NCI-H1436 treated with DMSO at 0.1 percent for 48 hours (cell line): ENCODE results near the gene CCDC85B.
"Not testable (repeated sequence)": the region's sequence is repeated elsewhere in the genome, so short reads cannot be mapped to it uniquely, and the experiment has no call there.

Source experiments
- DNase-seq: peaks from one replicate; lab custom pipeline; 2025; lab: John Stamatoyannopoulos, UW

The CCDC85B gene

DNA sequence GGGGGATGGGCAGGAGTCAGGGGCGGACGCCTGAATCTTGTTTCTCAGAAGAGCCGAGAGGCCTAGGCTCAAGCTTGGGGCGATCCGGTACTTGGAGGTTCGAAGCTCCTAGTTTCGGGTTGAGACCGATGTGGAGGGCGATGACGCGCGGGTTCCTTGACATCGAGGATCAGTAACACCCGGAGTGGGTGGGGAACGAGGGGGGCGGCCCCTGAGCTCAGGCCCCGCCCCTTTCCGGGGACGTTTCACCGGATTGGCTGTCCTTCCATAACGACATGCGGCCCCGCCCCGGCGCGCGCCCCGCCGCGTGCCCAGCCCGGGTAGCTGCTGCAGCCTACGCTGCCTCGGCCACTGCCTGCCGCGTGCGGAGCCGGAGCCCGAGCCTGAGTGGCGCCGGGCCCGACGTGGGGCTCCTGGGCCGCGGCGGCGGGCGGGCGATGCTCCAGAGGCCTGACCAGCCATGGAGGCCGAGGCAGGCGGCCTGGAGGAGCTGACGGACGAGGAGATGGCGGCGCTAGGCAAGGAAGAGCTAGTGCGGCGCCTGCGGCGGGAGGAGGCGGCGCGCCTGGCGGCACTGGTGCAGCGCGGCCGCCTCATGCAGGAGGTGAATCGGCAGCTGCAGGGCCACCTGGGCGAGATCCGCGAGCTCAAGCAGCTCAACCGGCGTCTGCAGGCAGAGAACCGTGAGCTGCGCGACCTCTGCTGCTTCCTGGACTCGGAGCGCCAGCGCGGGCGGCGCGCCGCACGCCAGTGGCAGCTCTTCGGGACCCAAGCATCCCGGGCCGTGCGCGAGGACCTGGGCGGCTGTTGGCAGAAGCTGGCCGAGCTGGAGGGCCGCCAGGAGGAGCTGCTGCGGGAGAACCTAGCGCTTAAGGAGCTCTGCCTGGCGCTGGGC is at the start of gene CCDC85B:
TSS of gene CCDC85B (plus strand) at position 350 of the 895 bp plus-strand sequence. CDS start at position 461, 111 bp downstream.
- DNase-seq: peak; percentile 69

DNA sequence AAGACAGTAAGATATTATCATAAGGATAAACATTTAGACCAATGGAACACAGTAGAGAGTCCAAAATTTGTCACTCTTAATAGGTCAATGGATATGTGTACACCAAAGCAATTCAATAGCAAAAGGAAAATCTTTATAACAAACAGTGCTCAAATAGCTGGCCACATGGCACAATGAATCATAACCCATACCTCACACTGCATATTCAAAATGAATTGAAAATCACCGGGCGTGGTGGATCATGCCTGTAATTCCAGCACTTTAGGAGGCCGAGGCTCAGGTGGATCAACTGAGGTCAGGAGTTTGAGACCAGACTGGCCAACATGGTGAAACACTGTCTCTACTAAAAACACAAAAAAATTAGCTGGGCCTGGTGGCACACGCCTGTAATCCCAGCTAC is 48.3 kb upstream of the CCDC85B start:
- no peak for DNase-seq

DNA sequence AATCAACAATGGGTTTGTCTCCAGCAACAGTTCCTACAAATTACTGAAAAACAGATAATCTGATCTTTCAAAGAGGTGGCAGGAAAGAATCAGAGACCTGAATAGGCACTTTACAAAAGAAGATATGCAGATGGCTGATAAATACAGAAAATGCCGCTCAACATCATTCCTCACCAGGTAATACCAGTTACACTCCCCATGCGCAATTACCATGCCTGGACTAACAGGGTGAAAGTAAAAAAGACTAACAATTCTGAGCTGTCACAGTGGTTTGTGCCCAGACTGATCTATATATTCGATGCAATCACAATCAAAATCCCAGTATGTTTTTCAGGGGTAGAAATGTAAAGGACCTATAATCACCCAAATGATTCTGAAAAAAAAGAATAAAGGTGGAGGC is 46.7 kb upstream of the CCDC85B start:
- no peak for DNase-seq

DNA sequence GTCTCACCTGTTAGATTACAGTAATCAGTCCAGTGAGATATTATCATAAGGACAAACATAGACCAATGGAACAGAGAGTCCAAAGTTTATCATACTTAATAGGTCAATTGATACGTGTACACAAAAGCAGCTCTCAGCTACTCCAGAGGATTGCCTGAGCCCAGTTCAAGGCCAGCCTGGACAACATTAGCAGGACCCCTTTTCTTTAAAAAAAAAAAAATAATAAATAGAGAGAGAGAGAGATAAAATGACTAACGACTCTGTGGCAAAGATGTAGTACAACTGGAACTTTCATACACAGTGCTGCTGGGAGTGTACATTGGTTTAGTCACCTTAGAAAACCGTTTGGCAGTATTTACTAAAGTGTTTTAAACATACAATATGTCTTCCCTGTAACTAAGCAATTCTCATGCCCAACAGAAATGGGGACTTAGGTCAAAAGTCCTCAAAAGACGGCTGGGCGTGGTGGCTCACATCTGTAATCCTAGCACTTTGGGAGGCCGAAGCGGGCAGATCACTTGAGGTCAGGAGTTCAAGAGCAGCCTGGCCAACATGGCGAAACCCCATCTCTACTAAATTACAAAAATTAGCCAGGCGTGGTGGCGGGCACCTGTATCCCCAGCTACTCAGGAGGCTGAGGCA is 46.1 kb upstream of the CCDC85B start:
- DNase-seq: no peak

DNA sequence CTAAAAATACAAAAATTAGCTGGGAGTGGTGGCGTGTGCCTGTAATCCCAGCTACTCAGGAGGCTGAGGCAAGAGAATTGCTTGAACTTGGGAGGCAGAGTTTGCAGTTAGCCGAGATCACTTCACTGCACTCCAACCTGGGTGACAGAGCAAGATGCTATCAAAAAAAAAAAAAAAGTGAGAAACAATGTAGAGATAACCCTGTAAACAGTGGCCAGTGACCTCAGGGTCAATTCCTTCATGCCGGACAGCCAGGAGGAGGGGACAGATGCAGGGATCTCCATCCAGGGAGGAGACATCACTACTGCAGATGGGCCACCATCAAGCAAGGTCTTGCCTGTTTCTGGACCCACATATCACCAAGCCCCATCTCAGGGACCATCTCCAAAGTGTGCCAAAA is 42.7 kb upstream of the CCDC85B start:
- no peak for DNase-seq

DNA sequence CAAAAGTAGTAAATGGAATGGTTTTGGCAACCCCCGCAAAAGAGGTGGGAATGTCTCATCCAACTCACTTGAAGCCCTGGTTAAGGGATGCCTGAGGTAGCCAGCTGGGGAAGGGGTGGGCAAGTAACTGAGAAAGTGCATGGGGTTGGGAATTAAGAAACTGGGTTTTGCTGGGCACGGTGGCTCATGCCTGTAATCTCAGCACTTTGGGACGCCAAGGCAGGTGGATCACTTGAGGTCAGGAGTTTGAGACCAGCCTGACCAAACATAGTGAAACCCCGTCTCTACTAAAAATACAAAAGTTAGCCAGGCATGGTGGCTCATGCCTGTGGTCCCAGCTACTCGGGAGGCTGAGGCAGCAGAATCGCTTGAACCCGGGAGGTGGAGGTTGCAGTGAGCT is 41.8 kb upstream of the CCDC85B start:
- not testable (repeated sequence) for DNase-seq

DNA sequence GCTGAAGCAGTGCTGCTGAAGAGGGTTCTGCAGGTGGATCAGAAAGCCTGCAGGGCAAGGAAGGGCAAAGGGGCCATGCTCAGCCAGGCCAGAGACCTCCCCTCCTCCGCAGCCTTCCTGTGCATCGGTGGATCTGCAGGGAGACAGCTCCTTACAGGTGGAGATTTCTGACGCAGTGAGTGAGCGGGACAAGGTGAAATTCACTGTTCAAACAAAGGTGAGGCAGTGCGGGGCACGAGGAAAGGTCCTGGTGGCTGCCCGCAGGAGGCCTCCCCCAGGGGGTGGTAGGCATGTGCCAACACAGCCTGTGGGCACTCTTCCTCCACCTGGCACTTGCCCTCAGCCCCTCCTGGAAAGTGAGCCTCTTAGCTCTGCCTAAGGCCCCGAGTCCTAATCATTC is 41.1 kb upstream of the CCDC85B start:
- no peak for DNase-seq

DNA sequence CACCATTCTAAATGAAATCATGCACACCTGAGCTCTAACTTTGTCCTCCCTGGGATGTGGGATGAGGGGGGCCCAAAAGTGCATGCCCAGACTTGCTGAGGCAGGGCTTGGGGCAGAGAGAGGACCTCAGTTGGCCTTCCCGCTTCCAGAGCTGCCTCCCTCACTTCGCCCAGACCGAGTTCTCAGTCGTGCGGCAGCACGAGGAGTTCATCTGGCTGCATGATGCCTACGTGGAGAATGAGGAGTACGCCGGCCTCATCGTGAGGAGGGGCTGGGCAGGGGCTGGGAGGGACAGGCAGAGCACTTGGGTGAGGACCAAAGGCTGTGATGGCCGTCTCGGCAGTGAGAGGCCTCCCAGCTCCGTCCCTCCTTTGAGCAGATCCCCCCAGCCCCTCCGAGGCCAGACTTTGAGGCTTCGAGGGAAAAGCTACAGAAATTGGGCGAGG is 40.7 kb upstream of the CCDC85B start:
- no peak for DNase-seq

DNA sequence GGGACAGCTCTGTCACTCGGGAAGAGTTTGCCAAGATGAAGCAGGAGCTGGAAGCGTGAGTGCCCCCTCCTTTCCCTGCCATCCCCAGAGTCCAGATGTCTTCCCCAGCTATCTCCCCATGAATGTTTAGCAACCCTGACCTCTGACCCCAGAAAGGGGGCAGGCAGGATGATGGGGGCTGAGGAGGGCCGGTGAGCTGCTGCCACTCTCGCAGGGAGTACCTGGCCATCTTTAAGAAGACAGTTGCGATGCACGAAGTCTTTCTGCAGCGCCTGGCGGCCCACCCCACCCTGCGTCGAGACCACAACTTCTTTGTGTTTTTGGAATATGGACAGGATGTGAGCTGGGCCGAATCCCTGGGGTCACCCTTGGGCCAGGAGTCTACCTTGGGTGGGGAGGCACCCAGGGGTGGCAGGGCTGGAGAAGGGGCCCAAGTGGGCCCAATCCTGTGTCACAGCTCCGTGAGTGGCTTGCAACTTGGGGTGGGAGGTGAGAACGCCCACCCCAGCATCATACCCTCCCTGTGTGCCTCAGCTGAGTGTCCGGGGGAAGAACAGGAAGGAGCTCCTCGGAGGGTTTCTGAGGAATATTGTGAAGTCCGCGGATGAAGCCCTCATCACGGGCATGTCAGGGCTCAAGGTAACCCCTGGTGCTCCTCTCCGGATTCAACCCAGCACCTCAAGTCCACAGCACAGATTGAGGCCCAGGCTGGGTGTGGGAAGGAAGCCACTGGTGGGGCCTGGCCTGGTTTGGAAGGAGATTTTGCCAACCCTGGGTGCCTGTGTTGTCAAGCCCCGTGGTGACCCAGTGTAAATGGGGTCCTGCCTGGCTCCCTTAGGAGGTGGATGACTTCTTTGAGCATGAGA is 40.0 kb upstream of the CCDC85B start:
- no peak for DNase-seq

DNA sequence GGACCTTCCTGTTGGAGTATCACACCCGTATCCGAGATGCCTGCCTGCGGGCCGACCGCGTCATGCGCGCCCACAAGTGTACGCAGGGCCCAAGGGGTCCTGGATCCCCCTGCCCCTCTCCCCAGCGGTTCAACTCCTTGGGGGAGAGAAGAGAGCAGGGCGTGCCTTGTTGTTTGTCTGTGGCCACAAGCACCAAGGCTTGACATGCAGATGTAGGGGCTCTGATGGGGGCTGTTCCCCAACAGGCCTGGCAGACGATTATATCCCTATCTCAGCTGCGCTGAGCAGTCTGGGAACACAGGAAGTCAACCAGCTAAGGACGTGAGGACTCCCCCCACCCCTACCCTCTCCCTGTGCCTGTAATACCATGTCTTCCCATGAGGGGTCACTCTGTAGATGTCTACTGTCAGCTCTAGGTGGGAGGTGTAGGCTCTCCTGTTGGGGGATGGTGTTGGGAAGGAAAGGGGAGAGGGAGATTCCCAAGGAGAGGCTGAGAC is 39.3 kb upstream of the CCDC85B start:
- DNase-seq: no peak

DNA sequence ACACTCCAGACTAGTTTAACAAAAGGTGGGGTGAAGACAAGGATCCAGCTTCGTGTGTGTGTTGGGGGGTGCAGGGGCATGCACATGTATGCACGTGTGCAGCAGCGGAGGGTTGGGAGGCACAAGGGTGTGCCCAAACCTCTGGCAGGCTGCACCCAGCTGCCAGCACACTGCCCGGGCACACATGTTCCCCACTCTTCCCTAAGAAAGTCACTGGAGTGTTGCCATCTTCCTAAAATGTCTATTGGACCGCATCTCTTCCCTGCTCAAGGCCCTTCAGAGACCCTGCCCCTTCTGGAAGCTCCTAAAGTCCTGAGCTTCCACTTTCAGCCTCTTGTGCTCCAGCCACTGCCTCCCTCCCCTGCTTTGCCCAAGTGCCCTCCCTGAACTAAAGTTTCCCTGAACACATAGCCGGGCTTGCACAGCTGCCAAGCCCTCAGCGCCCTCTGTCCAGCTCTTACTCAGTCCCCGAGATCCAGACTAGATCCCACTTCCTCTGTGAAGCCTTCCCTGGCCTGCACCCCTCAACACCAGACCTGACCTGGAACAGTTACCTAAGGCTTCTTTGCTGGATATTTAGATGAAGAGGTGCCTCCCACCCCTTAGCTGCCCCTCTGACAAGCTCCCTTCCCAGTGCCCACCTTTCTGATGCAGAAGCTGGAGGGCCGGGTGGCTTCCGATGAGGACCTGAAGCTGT is 38.5 kb upstream of the CCDC85B start:
- no peak for DNase-seq

DNA sequence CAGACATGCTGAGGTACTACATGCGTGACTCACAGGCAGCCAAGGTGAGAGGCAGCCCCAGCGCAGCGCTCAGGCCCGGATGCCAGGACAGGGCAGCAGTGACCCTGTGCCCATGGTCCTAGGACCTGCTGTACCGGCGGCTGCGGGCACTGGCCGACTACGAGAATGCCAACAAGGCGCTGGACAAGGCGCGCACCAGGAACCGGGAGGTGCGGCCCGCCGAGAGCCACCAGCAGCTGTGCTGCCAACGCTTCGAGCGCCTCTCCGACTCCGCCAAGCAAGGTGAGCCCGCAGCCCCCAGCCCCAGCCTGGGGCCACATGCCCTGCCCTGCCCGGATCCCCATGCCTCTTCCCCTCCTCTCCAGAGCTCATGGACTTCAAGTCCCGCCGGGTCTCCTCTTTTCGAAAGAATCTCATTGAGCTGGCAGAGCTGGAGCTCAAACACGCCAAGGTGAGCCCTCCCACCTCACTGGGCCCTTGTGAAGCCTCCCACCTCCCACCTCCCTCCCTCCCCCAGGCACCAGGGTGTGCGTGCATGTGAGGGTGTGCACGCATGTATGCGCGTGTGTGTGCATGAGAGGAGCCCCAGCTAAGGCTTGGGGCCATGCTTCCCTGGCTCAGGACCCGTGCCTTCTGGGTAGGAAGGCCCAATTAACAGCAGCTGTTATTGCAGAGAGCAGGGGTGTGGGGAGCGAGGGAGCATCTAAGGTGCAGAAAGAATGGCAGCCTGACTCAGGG is 37.8 kb upstream of the CCDC85B start:
- no peak for DNase-seq

DNA sequence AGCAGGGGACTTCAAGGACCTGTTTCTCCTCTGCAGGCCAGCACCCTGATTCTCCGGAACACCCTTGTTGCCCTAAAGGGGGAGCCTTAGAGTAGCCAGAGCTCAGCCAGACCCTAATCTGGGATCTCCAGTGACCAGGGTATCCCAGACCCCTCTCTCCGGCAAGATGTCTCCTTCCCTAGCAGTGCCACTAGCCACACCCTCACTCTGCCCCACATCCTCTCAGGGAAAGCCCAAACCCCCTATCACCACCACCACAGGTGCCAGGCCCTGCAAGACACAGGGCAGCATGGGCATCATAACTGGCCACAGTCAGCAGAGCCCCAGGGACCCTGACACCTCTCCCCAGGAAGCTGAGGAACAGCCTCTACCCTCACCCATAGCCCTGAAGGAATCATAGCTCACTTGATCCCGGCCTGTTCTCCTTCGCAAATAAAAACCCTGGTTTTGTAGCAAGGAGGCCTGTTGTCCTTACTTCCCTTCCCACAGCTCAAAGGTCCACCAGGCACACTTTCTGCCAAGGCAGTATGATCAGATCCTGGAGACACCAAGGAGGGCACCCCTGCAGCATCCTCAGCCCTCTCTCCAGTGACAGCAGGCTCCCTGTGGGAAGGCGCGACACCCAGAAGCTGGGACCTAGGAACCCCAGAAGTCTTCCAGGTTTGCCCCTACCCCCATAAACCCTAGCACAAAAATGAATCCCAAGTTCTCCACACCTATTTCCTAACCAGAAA is 37.1 kb upstream of the CCDC85B start:
- no peak for DNase-seq

DNA sequence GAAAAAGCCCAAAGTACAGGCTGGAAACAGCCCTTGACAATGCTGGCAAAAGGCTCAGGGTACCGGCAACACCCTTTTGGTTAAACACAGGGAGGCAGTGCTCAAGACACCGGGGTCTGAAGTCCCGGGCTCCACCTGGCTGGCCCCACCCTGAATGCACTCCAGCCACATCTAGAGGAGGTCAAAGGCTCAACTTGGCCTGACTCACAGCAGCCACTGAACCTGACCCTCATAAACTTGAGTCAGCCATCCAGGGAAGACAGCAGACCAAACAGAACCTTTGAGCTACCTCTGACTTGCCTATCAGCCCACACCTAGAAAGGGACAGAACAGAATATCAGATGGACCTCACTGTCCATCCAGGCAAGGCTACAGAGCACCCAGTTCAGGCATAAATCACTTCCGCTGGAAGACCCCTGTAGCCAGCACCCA is 36.3 kb upstream of the CCDC85B start:
- no peak for DNase-seq

DNA sequence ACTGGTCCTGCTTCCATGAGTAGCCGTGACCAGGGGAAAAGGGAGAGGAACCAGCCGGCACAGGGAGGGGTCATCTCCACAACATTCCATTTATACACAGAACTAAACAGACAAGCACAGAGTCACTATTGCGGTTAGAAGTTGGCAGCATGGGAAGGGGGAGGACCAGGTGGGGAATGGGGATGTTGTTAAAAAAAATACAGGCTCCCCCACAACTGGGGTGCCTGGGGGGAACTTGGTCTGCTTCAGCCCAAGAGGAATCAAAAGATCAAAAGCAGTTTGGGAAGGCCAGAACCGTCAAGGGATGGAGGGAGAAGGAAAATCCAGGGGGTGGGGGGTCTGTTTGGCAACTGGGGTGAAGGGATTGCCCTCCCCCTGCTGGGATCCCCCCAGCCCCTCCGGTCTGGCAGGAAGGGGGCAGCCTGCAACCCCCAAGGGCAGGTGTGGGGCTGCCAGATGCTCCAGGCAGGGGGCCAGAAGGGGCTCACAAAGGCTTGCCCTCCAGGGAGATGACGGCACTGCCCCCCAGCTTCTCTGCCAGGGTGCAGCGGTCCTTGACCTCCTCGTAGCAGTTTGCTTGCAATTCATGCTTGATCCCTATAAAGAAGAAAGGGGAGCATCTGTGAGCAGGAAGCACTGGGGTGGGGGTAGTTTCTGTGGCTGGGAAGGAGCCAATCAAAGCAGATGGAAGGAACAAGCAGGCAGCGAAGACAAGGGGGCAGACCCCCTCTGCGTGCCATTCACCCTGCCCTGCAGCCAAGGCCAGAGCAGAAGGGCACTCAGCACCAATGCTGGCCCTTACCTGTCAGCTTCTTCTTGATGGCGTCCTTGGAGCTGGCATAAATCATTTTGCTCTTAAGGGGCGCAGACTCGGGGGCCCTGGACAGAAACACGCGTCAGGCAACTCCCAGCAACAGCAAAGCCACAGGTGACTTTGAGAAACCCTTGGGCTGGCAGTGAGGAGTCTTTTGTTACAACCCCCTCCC is 35.3 kb upstream of the CCDC85B start:
- DNase-seq: no peak

DNA sequence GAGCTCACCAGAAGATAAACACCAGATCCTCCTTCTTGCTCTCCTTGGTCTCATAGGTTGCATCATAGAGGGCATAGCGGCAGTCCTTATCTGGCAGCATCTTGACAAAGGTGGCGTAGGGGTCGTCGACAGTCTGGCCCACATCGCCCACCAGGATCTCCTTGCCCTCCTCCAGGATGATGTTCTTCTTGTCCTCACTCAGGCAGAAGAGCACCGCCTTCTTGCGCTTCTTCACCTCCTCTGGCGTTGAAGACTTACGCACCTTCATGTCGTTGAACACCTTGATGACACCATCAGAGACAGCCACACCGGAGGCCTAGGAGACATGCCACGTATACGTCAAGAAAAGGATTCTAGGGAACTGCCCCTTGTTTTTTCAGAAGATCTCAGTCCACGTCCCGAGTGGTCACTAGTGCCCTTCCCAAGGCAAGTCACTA is 34.5 kb upstream of the CCDC85B start:
- no peak for DNase-seq

DNA sequence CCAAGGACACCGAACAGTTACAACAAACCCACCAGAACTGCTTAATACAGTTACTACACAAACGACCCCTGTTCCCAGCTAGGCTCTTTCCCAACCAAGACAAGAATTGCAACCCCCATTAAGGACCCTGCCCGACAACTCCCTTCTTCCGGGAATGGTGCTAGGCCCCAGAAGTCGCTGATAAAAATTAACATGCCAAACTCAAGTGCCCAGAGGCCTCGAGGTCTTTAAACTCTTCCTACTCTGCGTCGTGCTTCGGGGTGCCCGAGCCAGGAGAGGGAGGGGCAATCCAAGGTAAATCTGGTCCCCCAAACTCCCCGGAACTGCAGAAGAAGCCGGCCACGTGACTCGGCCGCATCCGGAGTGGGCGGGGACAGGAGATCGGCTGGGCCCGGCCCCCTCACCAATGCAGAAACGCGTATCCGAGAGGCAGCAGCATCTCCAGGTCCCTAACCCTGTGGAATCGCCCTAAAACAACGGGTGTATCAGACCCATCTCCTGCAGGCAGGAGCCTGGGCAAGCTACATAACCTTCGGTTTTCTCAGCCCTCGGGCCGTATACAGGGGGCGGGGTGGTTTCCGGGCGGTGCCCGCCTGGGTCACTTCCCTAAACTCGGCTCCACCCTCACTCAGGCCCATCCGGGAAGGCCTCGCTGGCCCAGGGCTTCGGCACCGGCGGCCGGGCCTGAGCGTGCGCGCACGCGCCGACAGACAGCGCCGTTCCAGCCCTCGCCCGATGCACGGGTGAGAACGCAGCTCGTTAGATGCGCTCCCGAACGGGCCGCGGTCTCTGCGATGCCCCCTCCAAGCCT is 33.6 kb upstream of the CCDC85B start:
- no peak for DNase-seq

DNA sequence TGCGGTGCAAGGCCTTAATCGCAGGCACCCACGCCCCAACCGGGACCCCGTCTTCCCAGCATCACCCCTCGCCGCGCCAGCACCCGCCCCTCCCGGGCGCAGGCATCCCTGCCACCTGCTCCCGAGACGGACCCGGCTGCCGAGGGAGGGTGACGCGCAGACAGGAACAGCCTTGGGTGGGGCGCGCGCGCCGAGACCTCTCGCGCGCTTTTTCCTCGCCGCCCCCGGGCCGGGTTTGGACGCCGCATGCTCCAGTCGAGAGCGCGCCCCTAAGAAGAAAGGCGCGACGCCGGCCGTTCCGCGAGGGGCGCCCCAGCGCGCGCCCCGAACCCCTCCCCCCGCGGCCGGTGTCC is 33.0 kb upstream of the CCDC85B start:
- no peak for DNase-seq
